DMS153 (cell line): ENCODE measurements around the gene GSK3B.
"Not testable (repeated sequence)": the region's sequence is repeated elsewhere in the genome, so short reads cannot be mapped to it uniquely, and the experiment has no call there.

Source experiments
- DNase-seq: peaks from one replicate; lab custom pipeline; 2025; lab: John Stamatoyannopoulos, UW

The GSK3B gene

DNA sequence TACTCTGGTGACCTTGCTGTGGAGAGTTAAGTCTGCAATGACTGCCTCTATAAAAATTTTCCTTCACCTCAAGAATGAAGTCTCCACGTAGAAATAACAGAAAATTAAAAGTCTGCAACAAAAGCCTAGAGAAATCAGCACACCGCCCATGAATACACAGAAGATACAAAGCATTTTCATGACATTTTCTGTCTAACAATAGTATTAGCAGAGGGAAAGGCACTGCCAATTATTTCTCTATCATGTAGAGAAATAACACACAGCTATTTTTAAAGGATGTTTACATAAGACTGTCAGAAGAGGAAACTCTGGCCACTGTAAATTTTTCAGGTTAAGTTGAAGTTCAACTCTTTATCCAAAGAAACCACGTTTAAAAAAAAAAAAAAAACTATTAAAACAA, 80.8 kb downstream of the GSK3B start:
- DNase-seq: peak; percentile 32

GRCh38 chr3:120005741-120006140, 88.5 kb downstream of the GSK3B start:
- DNase-seq: not testable (repeated sequence)

DNA sequence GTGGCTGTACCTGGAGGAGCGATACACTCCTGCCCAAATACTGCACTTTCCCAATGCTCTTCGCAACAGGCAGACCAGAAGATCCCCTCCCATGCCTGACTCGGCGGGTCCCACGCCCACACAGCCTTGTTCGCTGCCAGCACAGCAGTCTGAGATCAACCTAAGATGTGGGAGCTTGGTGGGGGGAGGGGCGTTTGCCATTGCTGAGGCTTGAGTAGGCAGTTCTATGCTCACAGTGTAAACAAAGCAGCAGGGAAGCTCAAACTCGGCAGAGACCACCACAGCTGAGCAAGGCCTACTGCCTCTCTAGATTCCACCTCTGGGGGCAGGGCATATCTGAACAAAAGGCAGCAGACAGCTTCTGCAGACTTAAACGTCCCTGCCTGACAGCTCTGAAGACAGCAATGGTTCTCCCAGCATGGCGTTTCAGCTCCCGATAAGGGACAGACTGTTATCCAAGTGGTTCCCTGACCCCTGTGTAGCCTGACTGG, 90.2 kb downstream of the GSK3B start:
- not testable (repeated sequence) for DNase-seq

DNA sequence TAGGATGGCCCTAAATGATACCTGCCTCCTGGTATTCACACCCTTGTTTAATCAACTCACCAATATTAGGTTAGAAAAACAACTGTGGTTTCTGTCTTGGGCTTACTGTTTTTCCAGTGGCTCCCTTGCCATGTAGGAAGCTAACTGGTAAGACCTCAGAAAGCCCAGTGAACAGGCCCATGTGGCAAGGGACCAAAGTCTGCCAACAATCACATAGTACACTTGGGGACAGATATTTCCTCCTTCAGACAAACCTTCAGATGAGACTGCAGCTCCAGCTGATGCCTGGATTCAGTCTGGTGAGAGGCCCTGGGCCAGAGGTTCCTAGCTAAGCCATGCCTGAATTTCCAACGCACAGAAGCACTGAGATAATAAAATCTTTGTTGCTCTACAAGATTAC, 96.1 kb downstream of the GSK3B start:
- no peak for DNase-seq

DNA sequence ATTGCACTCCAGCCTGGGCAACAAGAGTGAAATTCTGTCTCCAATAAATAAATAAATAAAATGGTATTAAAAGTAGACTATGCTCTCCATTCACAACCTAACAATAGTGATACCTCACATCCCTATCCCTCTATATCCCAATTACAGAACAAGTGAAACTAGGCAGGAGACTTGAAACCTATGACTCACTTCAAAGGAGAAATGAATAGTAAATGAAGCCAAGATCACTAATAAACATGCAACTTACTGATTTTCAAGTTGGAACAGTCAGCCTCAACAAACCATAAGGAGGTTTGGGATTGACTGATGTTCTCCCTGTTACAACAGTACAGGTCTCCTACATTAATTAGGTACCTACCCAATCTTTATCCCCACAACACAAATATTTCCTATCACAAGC, 103.4 kb downstream of the GSK3B start:
- no peak for DNase-seq

- DNase-seq: no peak
Measured at GRCh38 chr3:119989981-119990655, 104.1 kb downstream of the GSK3B start.

DNA sequence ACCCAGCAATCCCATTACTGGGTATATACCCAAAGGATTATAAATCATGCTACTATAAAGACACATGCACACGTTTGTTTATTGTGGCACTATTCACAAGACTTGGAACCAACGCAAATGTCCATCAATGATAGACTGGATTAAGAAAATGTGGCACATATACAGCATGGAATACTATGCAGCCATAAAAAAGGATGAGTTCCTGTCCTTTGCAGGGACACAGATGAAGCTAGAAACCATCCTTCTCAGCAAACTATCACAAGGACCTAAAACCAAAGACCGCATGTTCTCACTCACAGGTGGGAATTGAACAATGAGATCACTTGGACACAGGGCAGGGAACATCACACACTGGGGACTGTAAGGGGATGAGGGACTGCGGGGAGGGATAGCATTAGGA, 107.4 kb downstream of the GSK3B start:
- DNase-seq: not testable (repeated sequence)

- no peak for DNase-seq
Measured at GRCh38 chr3:119981386-119981785, 112.9 kb downstream of the GSK3B start.

DNA sequence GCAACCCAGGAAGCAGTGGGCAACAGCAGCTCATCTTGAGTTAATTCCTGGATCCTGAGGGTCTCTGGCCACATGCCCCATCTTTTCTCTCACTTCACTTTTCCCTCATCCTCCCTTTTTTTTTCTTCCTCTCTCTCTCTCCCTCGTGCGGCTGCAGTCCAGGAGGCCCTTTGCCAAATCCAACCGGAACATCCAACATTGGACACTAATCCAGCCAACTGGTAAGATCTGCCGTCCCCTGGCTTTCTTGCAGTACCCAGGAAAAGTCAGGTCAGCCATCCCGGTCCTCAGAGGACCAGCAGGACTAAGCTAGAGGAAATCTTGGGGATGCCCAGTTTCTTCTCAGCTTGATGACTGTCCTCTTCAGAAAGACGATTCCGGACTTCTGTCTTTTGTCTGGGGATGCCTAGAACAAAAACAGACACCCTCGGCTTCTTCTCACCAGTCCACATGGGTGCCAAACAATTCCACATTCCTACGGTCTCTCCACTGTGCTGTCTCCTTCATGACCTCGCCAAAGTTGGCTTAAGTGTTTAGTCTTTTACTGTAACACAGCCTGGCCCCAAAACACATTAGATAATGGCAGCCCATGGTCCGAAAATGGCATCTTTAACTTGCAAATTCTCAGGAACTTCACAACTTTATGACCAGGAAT, 115.6 kb downstream of the GSK3B start:
- DNase-seq: no peak

GRCh38 chr3:119977353-119977752, 116.9 kb downstream of the GSK3B start:
- no peak for DNase-seq

DNA sequence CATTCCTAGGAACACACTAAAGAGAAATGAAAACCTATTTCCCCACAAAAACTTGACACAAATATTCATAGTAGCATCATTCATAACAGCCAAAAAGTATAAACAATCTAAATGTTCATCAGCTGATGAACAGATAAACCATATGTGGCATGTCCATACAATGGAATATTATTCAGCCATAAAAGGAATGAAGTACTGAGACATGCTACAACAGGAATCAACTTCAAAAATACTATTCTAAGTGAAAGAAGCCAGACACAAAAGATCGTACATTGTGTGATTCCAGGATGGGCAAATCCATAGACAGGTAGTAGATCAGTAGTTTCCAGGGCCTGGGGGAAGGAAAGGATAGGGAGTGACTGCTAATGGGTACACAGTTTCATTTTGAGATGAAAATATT, 118.0 kb downstream of the GSK3B start:
- DNase-seq: no peak

- DNase-seq: no peak
Measured at GRCh38 chr3:119974656-119975055, 119.6 kb downstream of the GSK3B start.

DNA sequence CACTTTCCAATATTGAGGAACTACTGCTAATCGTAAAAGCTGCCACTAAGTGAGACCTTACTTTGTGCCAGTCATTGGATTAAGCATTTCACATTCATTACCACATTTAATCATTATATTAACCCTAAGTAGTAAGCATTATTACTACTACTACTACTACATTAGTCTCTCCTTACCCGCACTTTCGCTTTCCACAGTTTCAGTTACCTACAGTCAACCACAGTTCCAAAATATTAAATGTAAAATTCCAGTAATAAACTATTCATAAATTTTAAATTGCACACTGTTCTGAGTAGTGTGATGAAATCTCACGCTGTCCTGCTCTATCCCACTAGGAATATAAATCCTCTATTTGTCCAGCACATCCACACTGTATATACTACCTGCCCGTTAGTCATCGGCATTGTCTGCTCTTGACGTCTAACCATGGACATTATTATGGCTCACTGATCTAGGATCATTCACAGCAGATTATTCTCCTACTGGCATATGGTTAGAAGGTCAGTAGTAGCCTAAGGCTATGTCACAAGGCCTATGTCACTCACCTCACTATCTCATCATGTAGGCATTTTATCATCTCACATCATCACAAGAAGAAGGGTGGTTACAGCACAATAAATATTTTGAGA, 121.1 kb downstream of the GSK3B start:
- DNase-seq: no peak

DNA sequence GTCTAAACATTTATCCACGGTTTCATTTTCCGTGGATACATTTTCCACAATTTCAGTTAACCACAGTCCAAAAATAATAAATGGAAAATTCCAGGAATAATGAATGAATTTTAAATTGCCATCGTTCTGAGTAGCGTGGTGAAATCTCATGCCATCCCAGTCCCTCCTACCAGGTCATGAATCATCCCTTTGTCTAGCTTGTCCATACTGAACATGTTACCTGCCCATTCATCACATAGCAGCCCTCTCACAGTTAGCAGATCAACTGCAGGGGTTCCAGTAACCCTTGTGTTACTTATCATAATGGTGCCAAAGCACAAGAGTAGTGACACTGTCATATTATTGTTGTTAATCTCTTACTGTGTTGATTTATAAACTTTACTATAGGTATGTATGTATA, 124.5 kb downstream of the GSK3B start:
- DNase-seq: no peak

- no peak for DNase-seq
Measured at GRCh38 chr3:119967353-119968006, 126.8 kb downstream of the GSK3B start.

- DNase-seq: no peak
Measured at GRCh38 chr3:119965692-119966091, 128.6 kb downstream of the GSK3B start.

DNA sequence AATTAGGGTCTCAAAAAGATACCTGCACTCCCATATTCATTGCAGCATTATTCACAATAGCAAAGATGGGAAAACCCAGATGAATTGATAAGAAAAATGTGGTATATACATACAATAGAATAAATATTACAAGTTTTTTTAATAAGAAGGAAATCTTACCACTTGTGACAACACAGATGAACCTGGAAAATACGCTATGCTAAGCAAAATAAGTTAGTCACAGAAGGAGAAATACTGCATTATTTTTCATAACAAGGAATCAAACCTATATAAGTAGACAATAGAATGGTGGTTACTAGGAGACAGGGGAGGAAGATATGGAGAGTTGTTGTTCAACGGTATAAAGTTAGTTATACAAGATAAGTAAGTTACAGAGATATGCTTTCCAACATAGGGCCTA, 130.0 kb downstream of the GSK3B start:
- DNase-seq: no peak

DNA sequence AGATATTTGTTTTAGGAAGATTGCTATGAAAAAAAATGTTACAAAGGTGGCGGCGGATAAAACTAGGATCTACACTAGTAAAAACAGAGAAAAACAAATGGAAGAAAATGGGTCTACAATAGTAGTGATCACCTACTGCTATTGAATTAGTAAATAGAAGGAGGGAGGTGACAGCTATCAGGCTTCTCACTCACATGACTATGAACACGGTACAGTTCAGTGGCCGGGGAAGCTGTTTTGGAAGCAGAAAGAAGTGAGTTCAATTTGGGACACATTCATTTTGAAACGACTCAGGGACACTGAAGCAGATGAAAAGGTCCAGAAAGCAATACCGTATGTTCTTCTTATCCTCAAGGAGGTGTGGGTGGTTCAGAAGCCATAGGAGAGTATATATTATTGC, 138.3 kb downstream of the GSK3B start:
- no peak for DNase-seq

GRCh38 chr3:119950666-119951325, 143.5 kb downstream of the GSK3B start:
- no peak for DNase-seq

- DNase-seq: no peak
Measured at GRCh38 chr3:119945291-119945690, 149.0 kb downstream of the GSK3B start.

DNA sequence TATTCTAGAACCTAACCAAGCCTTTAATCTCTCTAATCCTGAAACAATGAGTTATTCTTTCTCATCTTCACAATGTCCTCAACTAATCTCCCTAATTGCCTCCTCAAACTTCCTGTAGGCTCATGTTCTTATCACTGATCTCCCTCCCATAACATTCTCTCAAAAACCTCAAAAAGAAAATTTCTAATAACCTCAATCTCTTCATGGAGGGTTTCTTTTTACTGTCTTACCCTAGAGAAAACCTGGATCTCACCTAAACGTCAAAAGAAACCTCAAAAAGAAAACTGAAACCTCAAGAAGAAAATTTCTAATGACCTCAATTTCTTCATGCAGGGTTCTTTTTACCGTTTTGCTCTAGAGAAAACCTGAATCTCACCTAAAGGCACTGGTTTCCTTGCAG, 150.2 kb downstream of the GSK3B start:
- DNase-seq: no peak

- DNase-seq: no peak
Measured at GRCh38 chr3:119939077-119939476, 155.2 kb downstream of the GSK3B start.
